ENCODE results near the gene ASAH2. TPM values are rescaled to one million over a fixed set of nuclear protein-coding genes. Genes with fewer than 3 reads are reported as not detected.
"Not testable (repeated sequence)": the region's sequence is repeated elsewhere in the genome, so short reads cannot be mapped to it uniquely, and the experiment has no call there.

Gene ASAH2
- total RNA-seq, 4 donors from 2014 or later, result under 0.01 to 1.5 (median 0.66) TPM; not detected in 1

DNA sequence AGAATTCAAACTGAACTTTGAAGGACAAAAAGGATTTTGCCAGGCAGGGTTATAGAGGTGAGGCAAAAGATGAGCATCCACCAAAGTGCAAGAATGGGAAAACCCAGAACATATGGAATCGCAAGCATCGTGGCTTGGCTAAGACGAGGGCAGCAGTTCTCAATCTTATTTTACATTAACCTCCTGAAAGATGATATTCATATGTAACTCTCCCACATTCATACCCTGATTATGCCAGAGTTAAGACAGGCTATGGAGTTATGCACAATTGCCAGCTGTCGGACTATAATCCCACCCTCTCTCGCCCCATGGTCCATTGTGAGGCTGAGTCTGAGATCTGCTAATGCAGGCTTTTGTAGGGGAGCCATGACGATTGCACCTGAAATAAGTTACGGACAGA lies 21.2 kb upstream of the ASAH2 start:
- Histone ChIP-seq H3K9me3 (no peaks in the 10 kb centered on the region), H3K4me3 (no peak overlapping the region), H3K36me3 (no peaks in the 10 kb centered on the region), H3K27me3 (no peaks in the 10 kb centered on the region), H3K27ac (no peak overlapping the region), H3K4me1 (no peaks in the 10 kb centered on the region)
- no peak for DNase-seq (ENCODE audit: low spot score in 2 of 2)
- TF ChIP-seq POLR2A (IDR thresholded peaks at IDR 0.05) (no peak), EP300 (IDR thresholded peaks at IDR 0.05) (no peak)
- TF ChIP-seq, protein P1, sequence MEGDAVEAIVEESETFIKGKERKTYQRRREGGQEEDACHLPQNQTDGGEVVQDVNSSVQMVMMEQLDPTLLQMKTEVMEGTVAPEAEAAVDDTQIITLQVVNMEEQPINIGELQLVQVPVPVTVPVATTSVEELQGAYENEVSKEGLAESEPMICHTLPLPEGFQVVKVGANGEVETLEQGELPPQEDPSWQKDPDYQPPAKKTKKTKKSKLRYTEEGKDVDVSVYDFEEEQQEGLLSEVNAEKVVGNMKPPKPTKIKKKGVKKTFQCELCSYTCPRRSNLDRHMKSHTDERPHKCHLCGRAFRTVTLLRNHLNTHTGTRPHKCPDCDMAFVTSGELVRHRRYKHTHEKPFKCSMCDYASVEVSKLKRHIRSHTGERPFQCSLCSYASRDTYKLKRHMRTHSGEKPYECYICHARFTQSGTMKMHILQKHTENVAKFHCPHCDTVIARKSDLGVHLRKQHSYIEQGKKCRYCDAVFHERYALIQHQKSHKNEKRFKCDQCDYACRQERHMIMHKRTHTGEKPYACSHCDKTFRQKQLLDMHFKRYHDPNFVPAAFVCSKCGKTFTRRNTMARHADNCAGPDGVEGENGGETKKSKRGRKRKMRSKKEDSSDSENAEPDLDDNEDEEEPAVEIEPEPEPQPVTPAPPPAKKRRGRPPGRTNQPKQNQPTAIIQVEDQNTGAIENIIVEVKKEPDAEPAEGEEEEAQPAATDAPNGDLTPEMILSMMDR (IDR thresholded peaks at IDR 0.05), result no peak
- 89 to 94% methylated on average over 7 of the region's 7 CpGs for WGBS, 2 donors

DNA sequence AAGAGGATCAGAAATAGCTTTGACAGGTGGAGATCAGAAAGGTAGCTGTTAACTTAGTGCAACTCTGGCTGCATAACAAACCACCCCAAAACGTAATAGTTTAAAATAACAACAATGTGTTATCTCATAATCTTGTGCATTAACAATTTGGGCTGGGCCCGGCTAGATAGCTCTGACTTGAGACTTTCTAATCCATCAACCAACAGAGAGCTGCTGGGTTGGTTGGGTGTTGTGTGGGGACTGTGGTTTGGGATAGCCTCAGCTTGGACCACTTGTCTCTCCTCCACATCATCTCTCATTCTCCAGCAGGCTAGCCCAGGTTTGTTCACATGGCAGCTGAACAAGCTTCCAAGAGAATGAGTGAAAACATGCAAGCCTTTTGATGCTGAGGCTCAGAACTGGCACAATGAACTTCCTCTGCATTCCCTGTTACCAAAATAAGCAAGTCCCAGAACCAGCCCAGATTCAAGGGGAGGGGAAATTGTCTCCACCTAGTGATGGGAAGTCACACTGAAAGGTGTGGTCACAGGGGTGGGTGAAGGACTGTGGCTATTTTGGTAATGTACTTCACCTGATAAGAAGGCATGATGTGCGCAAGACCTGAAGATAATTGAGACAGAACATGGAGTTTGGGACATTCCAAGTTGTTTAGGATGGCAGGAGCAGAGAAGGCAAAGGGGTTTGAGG lies 20.4 kb upstream of the ASAH2 start:
- no peaks in the 10 kb centered on the region for H3K9me3 ChIP-seq
- 88 to 89% methylated on average over 3 of the region's 3 CpGs for WGBS, 2 donors
- TF ChIP-seq POLR2A (IDR thresholded peaks at IDR 0.05) (no peak), EP300 (IDR thresholded peaks at IDR 0.05) (no peak)
- TF ChIP-seq, protein P1 (IDR thresholded peaks at IDR 0.05), result no peak
- no peak for DNase-seq (ENCODE audit: low spot score in 2 of 2)
- no peak overlapping the region for H3K27ac ChIP-seq
- no peaks in the 10 kb centered on the region for H3K36me3 ChIP-seq
- H3K4me1 ChIP-seq, result no peaks in the 10 kb centered on the region
- no peak overlapping the region for H3K4me3 ChIP-seq
- no peaks in the 10 kb centered on the region for H3K27me3 ChIP-seq

- H3K4me1 ChIP-seq; H3K27me3 ChIP-seq; H3K27ac ChIP-seq; H3K36me3 ChIP-seq; H3K9me3 ChIP-seq; DNase-seq (ENCODE audit: low spot score in 2 of 2); H3K4me3 ChIP-seq: not testable (repeated sequence)
- 92 to 94% methylated on average over 3 of the region's 3 CpGs for WGBS, 2 donors
Observed at GRCh38 chr10:50267877-50268276, 16.6 kb upstream of the ASAH2 start.

- not testable (repeated sequence) for H3K36me3 ChIP-seq; H3K9me3 ChIP-seq; H3K27ac ChIP-seq; H3K4me3 ChIP-seq; H3K4me1 ChIP-seq; DNase-seq (ENCODE audit: low spot score in 2 of 2); H3K27me3 ChIP-seq
- 94 to 96% methylated on average over 5 to 10 of the region's 10 CpGs for WGBS, 2 donors
Observed at GRCh38 chr10:50262625-50263024, 11.3 kb upstream of the ASAH2 start.

- DNase-seq (ENCODE audit: low spot score in 2 of 2), result no peak
- Histone ChIP-seq H3K9me3 (no peaks in the 10 kb centered on the region), H3K4me1 (no peaks in the 10 kb centered on the region), H3K27me3 (no peaks in the 10 kb centered on the region), H3K27ac (no peak overlapping the region), H3K4me3 (no peak overlapping the region), H3K36me3 (no peaks in the 10 kb centered on the region)
- 48 to 52% methylated on average over 2 of the region's 2 CpGs for WGBS, 2 donors
- TF ChIP-seq, protein P1 (IDR thresholded peaks at IDR 0.05), result no peak
- TF ChIP-seq POLR2A (IDR thresholded peaks at IDR 0.05) (no peak), EP300 (IDR thresholded peaks at IDR 0.05) (no peak)
Observed at GRCh38 chr10:50260791-50261281, 9.5 kb upstream of the ASAH2 start.

GRCh38 chr10:50254479-50254878 lies 3.2 kb upstream of the ASAH2 start:
- H3K27ac ChIP-seq, result no peak overlapping the region
- H3K4me3 ChIP-seq, result no peak overlapping the region
- H3K9me3 ChIP-seq, result no peaks in the 10 kb centered on the region
- DNase-seq (ENCODE audit: low spot score in 2 of 2), result no peak
- no peaks in the 10 kb centered on the region for H3K4me1 ChIP-seq
- TF ChIP-seq, protein P1 (IDR thresholded peaks at IDR 0.05), result no peak
- TF ChIP-seq EP300 (IDR thresholded peaks at IDR 0.05) (no peak), POLR2A (IDR thresholded peaks at IDR 0.05) (no peak)
- peaks cover 0 to 3% of the 10 kb centered on the region in 2 donors for H3K27me3 ChIP-seq
- no peaks in the 10 kb centered on the region for H3K36me3 ChIP-seq
- WGBS, 2 donors, result 49 to 67% methylated on average over 2 of the region's 2 CpGs
